Measurements from ENCODE around the gene PIGP.

Gene PIGP

GRCh38 chr21:37074197-37074510 is 1.3 kb upstream of the PIGP start:
- H3K27me3 Mint-ChIP-seq (ENCODE audit: low read depth), result no peaks in the 10 kb centered on the region
- TF ChIP-seq, protein P1, sequence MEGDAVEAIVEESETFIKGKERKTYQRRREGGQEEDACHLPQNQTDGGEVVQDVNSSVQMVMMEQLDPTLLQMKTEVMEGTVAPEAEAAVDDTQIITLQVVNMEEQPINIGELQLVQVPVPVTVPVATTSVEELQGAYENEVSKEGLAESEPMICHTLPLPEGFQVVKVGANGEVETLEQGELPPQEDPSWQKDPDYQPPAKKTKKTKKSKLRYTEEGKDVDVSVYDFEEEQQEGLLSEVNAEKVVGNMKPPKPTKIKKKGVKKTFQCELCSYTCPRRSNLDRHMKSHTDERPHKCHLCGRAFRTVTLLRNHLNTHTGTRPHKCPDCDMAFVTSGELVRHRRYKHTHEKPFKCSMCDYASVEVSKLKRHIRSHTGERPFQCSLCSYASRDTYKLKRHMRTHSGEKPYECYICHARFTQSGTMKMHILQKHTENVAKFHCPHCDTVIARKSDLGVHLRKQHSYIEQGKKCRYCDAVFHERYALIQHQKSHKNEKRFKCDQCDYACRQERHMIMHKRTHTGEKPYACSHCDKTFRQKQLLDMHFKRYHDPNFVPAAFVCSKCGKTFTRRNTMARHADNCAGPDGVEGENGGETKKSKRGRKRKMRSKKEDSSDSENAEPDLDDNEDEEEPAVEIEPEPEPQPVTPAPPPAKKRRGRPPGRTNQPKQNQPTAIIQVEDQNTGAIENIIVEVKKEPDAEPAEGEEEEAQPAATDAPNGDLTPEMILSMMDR (IDR thresholded peaks at IDR 0.05; ENCODE audit: unreplicated experiment in 3 of 3), result no peak
- peaks cover 11% of the 10 kb centered on the region for H3K9me3 Mint-ChIP-seq
- peaks cover 43% of the 10 kb centered on the region for H3K4me1 Mint-ChIP-seq
- peak overlapping the region; percentile 96 to 98 (median 98) for H3K27ac Mint-ChIP-seq
- peak overlapping the region; percentile 93 to 100 (median 99) for H3K4me3 Mint-ChIP-seq
- peaks cover 24% of the 10 kb centered on the region for H3K36me3 Mint-ChIP-seq (ENCODE audit: low read depth)

GRCh38 chr21:37073417-37074196 is 736 bp upstream of the PIGP start:
- peaks cover 43% of the 10 kb centered on the region for H3K4me1 Mint-ChIP-seq
- TF ChIP-seq, protein P1 (IDR thresholded peaks at IDR 0.05; ENCODE audit: unreplicated experiment in 3 of 3), result no peak
- H3K4me3 Mint-ChIP-seq, result peak overlapping the region; percentile 93 to 100 (median 99)
- H3K9me3 Mint-ChIP-seq, result peaks cover 8% of the 10 kb centered on the region
- no peaks in the 10 kb centered on the region for H3K27me3 Mint-ChIP-seq (ENCODE audit: low read depth)
- peak overlapping the region; percentile 96 to 98 (median 98) for H3K27ac Mint-ChIP-seq
- peaks cover 26% of the 10 kb centered on the region for H3K36me3 Mint-ChIP-seq (ENCODE audit: low read depth)

- Mint-ChIP-seq H3K4me3 (peak overlapping the region; percentile 88 to 91 (median 88)), H3K4me1 (peaks cover 39% of the 10 kb centered on the region), H3K36me3 (ENCODE audit: low read depth) (peaks cover 30% of the 10 kb centered on the region), H3K27ac (peak overlapping the region; percentile 99 to 100 (median 99)), H3K9me3 (peaks cover 2% of the 10 kb centered on the region), H3K27me3 (ENCODE audit: low read depth) (no peaks in the 10 kb centered on the region)
- TF ChIP-seq, protein P1 (IDR thresholded peaks at IDR 0.05; ENCODE audit: unreplicated experiment in 3 of 3), result no peak
Observed at GRCh38 chr21:37072274-37072987, 440 bp downstream of the PIGP start.

- H3K4me3 Mint-ChIP-seq, result peak overlapping the region; percentile 88 to 91 (median 88)
- peaks cover 39% of the 10 kb centered on the region for H3K4me1 Mint-ChIP-seq
- peaks cover 37% of the 10 kb centered on the region for H3K36me3 Mint-ChIP-seq (ENCODE audit: low read depth)
- H3K27ac Mint-ChIP-seq, result peak overlapping the region; percentile 99 to 100 (median 99)
- H3K27me3 Mint-ChIP-seq (ENCODE audit: low read depth), result no peaks in the 10 kb centered on the region
- TF ChIP-seq, protein P1 (IDR thresholded peaks at IDR 0.05; ENCODE audit: unreplicated experiment in 3 of 3), result no peak
- peaks cover 2% of the 10 kb centered on the region for H3K9me3 Mint-ChIP-seq
Observed at GRCh38 chr21:37071561-37072273, 1.2 kb downstream of the PIGP start.

DNA sequence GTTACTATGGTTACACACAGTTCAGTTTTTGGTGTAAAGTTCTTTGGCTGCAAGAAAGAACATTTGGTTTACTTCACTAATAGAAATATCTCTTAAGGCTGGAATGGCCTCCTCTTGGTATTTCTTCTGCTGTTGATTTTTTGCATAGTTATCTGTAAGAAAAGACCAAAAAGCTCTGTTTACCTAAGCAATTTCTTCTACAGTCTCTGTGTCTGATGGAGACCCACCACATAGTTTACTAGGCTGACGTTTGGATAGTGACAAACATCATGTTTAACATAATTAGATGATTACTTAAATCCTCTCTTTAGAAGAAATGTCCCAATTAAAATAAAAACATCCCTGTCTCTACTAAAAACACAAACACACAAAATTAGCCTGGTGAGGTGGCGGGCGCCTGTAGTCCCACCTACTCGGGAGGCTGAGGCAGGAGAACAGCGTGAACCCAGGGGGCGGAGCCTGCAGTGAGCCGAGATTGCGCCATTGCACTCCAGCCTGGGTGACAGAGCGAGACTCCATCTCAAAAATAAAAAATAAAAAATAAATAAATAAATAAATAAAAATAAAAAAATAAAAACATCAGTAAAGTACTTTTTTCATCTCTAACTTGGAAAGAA is 7.2 kb downstream of the PIGP start:
- TF ChIP-seq, protein P1 (IDR thresholded peaks at IDR 0.05; ENCODE audit: unreplicated experiment in 3 of 3), result no peak
- peaks cover 29% of the 10 kb centered on the region for H3K4me1 Mint-ChIP-seq
- H3K9me3 Mint-ChIP-seq, result no peaks in the 10 kb centered on the region
- no peaks in the 10 kb centered on the region for H3K27me3 Mint-ChIP-seq (ENCODE audit: low read depth)
- no peak overlapping the region for H3K27ac Mint-ChIP-seq
- peaks cover 40% of the 10 kb centered on the region for H3K36me3 Mint-ChIP-seq (ENCODE audit: low read depth)
- no peak overlapping the region for H3K4me3 Mint-ChIP-seq
